Neuronal stem cell (in vitro differentiated cells): ENCODE data around the gene TM9SF1.

Experiments used
- DNase-seq: peaks from one replicate; pipeline ENCODE4 v3.0.0-alpha.2; 2013; ENCODE audit warnings: low spot score
- H2AFZ ChIP-seq: one replicate; pipeline ENCODE4 v1.6.1; 2013; ENCODE audit warnings: mild to moderate bottlenecking, low read length, inconsistent platforms
- H2AK5ac ChIP-seq: 2 replicates; pipeline ENCODE4 v1.6.1; 2013; ENCODE audit warnings: low read depth, mild to moderate bottlenecking, inconsistent platforms, low read length, moderate library complexity, mixed read lengths
- H2BK120ac ChIP-seq: 2 replicates; pipeline ENCODE4 v1.6.1; 2013; ENCODE audit warnings: low read depth, mild to moderate bottlenecking, inconsistent platforms, low read length, moderate library complexity, mixed read lengths
- H2BK12ac ChIP-seq: one replicate; pipeline ENCODE4 v1.6.1; 2013; ENCODE audit warnings: low read length, inconsistent platforms
- H2BK15ac ChIP-seq: 2 replicates; pipeline ENCODE4 v1.6.1; 2013; ENCODE audit warnings: mild to moderate bottlenecking, low read length, inconsistent platforms, mixed read lengths
- H2BK5ac ChIP-seq: one replicate; pipeline ENCODE4 v1.6.1; 2013; ENCODE audit warnings: inconsistent platforms, mild to moderate bottlenecking, low read length, moderate library complexity
- H3K14ac ChIP-seq: one replicate; pipeline ENCODE4 v1.6.1; 2013; ENCODE audit warnings: low read length, inconsistent platforms
- H3K18ac ChIP-seq: 2 replicates; pipeline ENCODE4 v1.6.1; 2013; ENCODE audit warnings: low read length, inconsistent platforms
- H3K23ac ChIP-seq: 2 replicates; pipeline ENCODE4 v1.6.1; 2013; ENCODE audit warnings: low read depth, mild to moderate bottlenecking, mixed read lengths, low read length, inconsistent platforms; ENCODE audit not compliant: poor library complexity
- H3K27ac ChIP-seq: replicated peaks from 3 replicates; pipeline ENCODE4 v1.5.1; 2013; ENCODE audit warnings: low read length, inconsistent platforms
- H3K27me3 ChIP-seq, 3 experiments: 2 replicates each; pipeline ENCODE4 v1.6.1; 2013; ENCODE audit warnings: low read length in 3 of 3, mild to moderate bottlenecking in 2 of 3, inconsistent platforms in 1 of 3, low read depth in 1 of 3, mixed read lengths in 1 of 3, moderate library complexity in 1 of 3; ENCODE audit not compliant: control insufficient read depth in 3 of 3, insufficient read depth in 3 of 3
- H3K36me3 ChIP-seq, 2 donors: replicated peaks in 1 of 2; 2 replicates each; pipeline ENCODE4 v1.6.1; 2013; ENCODE audit warnings: low read length in 2 of 2; ENCODE audit not compliant: control insufficient read depth in 2 of 2, insufficient read depth in 2 of 2
- H3K4ac ChIP-seq: 2 replicates; pipeline ENCODE4 v1.6.1; 2013; ENCODE audit warnings: inconsistent platforms, mild to moderate bottlenecking, low read length, moderate library complexity
- H3K4me1 ChIP-seq, 2 donors: 1 replicate in 1 of 2; 2 replicates in 1 of 2; pipeline ENCODE4 v1.6.1; 2013; ENCODE audit warnings: low read length in 2 of 2, low read depth in 1 of 2; ENCODE audit not compliant: control insufficient read depth in 2 of 2, insufficient read depth in 1 of 2
- H3K4me2 ChIP-seq: one replicate; pipeline ENCODE4 v1.6.1; 2013; ENCODE audit warnings: mild to moderate bottlenecking, low read length, inconsistent platforms; ENCODE audit not compliant: insufficient read depth, poor library complexity, severe bottlenecking
- H3K4me3 ChIP-seq, 2 donors: 2 replicates each; pipeline ENCODE4 v1.5.1; 2013; ENCODE audit warnings: low read length in 2 of 2, mild to moderate bottlenecking in 2 of 2, inconsistent platforms in 1 of 2, moderate library complexity in 1 of 2
- H3K79me1 ChIP-seq: one replicate; pipeline ENCODE4 v1.6.1; 2013; ENCODE audit warnings: low read depth, mild to moderate bottlenecking, inconsistent platforms, low read length, moderate library complexity
- H3K9ac ChIP-seq: one replicate; pipeline ENCODE4 v1.6.1; 2013; ENCODE audit warnings: mild to moderate bottlenecking, low read depth, low read length, inconsistent platforms; ENCODE audit not compliant: poor library complexity
- H3K9me3 ChIP-seq, 2 donors: replicated peaks in 1 of 2; 2 replicates each; pipeline versions ENCODE3 to v1.6.1; 2013; ENCODE audit warnings: low read length in 2 of 2, mild to moderate bottlenecking in 2 of 2, inconsistent platforms in 1 of 2, low read depth in 1 of 2, mixed read lengths in 1 of 2, moderate library complexity in 1 of 2; ENCODE audit not compliant: control insufficient read depth in 2 of 2, insufficient read depth in 1 of 2
- H4K8ac ChIP-seq: one replicate; pipeline ENCODE4 v1.6.1; 2013; ENCODE audit warnings: low read depth, mild to moderate bottlenecking, inconsistent platforms, low read length, moderate library complexity
- H4K91ac ChIP-seq: one replicate; pipeline ENCODE4 v1.6.1; 2013; ENCODE audit warnings: low read length, low read depth, mild to moderate bottlenecking, inconsistent platforms; ENCODE audit not compliant: poor library complexity
- WGBS, 2 donors: extraction: QIAGEN DNeasy Blood & Tissue Kit; methylation state at CpG; one replicate each; pipeline ENCODE4 v1.1.7; 2013; ENCODE audit warnings: missing lambda C conversion rate in 2 of 2, mixed read lengths in 1 of 2; ENCODE audit not compliant: insufficient read length in 2 of 2, insufficient replicate concordance in 1 of 2; ENCODE audit errors: extremely low coverage in 2 of 2; 5-methylcytosine and 5-hydroxymethylcytosine counted together

TM9SF1 gene

DNA sequence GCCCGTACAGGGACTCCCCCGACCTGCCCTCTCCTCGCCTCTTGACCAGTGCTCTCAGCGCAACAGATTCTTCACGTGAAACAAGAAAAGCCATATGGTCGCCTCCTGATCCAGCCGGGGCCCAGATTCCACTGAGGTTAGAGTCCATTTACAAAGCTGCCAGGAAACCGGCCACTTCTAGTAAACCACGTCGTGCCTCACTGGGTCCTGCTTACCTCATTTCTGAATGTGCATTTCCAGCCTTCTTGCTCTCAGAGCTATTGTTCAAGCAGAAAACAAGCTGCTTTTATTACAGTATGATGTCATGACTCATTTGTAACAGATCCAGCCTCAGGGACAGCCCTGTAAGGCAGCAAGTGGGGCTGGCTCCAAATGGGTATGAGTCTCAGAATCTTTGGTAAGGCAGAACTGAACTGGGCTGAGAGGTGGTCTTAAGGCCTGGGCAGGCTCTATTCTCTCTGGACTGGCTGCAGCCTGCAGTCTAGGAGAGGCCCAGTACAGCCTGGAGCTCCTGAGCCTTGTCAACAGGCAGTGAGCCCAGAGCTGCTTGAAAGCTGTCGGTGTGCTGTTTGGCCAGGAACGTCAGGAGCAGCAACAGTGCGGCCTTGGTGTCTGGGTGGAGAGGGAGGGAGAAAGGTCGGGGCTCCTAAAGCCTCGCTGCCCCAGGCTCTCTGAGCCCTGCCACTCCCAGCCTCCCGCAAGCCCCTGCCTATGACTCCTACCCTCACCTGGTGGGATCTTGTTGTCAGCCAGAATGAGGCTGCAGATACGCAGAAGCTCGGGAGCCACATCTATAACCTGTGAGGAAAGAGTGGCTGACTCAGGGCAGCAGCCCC is 15.1 kb downstream of the TM9SF1 start:
- no peak overlapping the region for H2AFZ ChIP-seq
- no peak for DNase-seq

DNA sequence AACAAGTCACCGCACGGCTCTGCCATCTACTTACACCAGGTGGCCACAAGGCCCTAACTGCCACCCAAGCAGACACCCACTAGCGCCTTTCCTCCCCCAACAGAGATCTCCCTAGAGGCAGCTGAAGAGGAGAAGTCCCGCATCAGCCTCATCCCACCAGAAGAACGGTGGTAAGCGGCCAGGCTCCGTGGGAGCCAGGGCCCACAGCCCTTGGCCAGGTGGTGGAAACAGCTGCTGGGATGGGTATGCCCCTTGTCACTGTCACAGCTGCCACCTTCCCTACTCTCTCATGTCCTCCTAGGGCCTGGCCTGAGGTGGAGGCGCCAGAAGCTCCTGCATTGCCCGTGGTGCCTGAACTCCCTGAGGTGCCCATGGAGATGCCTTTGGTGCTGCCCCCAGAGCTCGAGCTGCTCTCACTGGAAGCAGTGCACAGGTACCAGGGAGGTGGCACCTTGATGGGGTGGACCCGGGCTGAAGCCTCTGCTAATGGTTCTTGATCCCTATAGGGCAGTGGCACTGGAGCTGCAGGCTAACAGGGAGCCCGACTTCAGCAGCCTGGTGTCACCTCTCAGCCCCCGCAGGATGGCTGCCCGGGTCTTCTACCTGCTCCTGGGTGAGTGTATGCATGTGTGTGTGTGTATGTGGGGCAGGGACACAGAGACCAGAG is 15.8 kb downstream of the TM9SF1 start:
- no peak overlapping the region for H3K9ac ChIP-seq
- no CpG with 5 or more reads among the region's 14 CpGs for WGBS, 2 donors
- H3K23ac ChIP-seq = no peak overlapping the region
- H3K9me3 ChIP-seq = no peaks in the 10 kb centered on the region
- peak overlapping the region; percentile 66 for H2BK5ac ChIP-seq
- no peak overlapping the region for H4K91ac ChIP-seq
- H4K8ac ChIP-seq = no peak overlapping the region
- H3K4ac ChIP-seq = no peak overlapping the region
- no peak overlapping the region for H2AK5ac ChIP-seq
- H3K27ac ChIP-seq = no peak overlapping the region
- no peak overlapping the region for H2AFZ ChIP-seq
- no peak for DNase-seq
- H3K14ac ChIP-seq = no peak overlapping the region
- no peaks in the 10 kb centered on the region for H3K27me3 ChIP-seq
- no peak overlapping the region for H3K4me2 ChIP-seq
- H3K18ac ChIP-seq = no peak overlapping the region
- peaks cover 71 to 73% of the 10 kb centered on the region in 2 donors for H3K36me3 ChIP-seq
- H2BK15ac ChIP-seq = no peak overlapping the region
- H2BK12ac ChIP-seq = no peak overlapping the region
- H3K79me1 ChIP-seq = peaks cover 5% of the 10 kb centered on the region
- no peaks in the 10 kb centered on the region for H3K4me1 ChIP-seq
- H2BK120ac ChIP-seq = no peak overlapping the region
- H3K4me3 ChIP-seq = no peak overlapping the region

More for the DNA sequence above, 15.1 kb downstream of the TM9SF1 start:
- Histone ChIP-seq H2BK5ac (peak overlapping the region; percentile 66), H4K91ac (no peak overlapping the region), H3K23ac (no peak overlapping the region), H3K18ac (no peak overlapping the region), H3K27me3 (no peaks in the 10 kb centered on the region), H3K4ac (no peak overlapping the region), H2AK5ac (no peak overlapping the region), H3K36me3 (peaks cover 76 to 80% of the 10 kb centered on the region in 2 donors), H3K4me3 (no peak overlapping the region), H3K9me3 (no peaks in the 10 kb centered on the region), H2BK15ac (no peak overlapping the region), H3K14ac (no peak overlapping the region), H3K27ac (no peak overlapping the region), H3K4me2 (no peak overlapping the region), H2BK120ac (no peak overlapping the region), H2BK12ac (no peak overlapping the region), H4K8ac (peak overlapping the region; percentile 17), H3K4me1 (no peaks in the 10 kb centered on the region), H3K79me1 (peaks cover 5% of the 10 kb centered on the region), H3K9ac (peak overlapping the region; percentile 60)
- WGBS, 2 donors = no CpG with 5 or more reads among the region's 18 CpGs

DNA sequence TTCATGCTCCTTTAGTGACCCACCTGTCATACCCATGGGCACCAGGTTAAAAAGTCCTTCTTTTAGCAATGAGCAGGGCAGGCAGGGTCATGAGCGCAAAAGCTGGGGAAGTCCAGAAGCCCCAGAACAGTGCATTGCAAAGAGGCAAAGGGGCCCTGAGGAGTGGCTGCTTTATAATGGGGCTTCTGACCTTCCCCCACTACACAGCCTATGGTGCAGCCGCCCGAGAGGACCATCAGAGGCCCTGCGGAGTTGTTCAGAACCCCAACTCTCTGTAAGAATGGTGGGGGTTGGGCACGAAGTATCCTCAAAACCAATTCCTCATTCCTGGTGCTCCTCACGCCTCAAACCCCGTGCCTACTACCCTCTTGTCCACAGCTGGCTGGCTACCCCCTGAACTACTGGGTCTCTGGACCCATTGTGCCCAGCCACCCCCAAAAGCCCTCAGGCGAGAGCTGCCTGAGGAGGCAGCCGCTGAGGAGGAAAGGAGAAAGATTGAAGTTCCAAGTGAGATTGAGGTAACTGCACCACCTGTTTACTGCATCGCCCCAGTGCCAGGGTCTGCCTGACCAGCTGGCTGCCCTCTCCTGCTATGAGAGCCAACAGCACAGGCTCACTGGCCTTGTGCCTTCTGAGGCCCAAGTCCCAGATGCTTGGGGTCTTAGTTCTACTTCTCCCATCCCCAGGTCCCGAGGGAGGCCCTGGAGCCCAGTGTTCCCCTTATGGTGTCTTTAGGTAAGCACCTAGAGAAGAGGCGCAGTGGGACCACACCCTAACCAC is 16.7 kb downstream of the TM9SF1 start:
- Histone ChIP-seq H2BK15ac (no peak overlapping the region), H2AK5ac (no peak overlapping the region), H4K8ac (no peak overlapping the region), H3K9me3 (no peaks in the 10 kb centered on the region), H4K91ac (no peak overlapping the region), H3K14ac (no peak overlapping the region), H2BK120ac (no peak overlapping the region), H3K4me1 (no peaks in the 10 kb centered on the region), H3K79me1 (peaks cover 5% of the 10 kb centered on the region), H3K23ac (peak overlapping the region; percentile 43), H3K18ac (no peak overlapping the region), H3K27me3 (no peaks in the 10 kb centered on the region), H2BK5ac (peak overlapping the region; percentile 66), H2AFZ (no peak overlapping the region), H3K36me3 (peaks cover 65 to 69% of the 10 kb centered on the region in 2 donors), H3K9ac (no peak overlapping the region), H3K4ac (no peak overlapping the region), H3K27ac (no peak overlapping the region), H3K4me2 (no peak overlapping the region), H3K4me3 (no peak overlapping the region), H2BK12ac (no peak overlapping the region)
- no peak for DNase-seq
- WGBS, 2 donors = no CpG with 5 or more reads among the region's 12 CpGs
